GM18517 (cell line): ENCODE measurements around the gene INTS4.
"Not testable (repeated sequence)": the region's sequence is repeated elsewhere in the genome, so short reads cannot be mapped to it uniquely, and the experiment has no call there.

ENCODE experiments used
- ATAC-seq: cut with Tn5 transposase; IDR thresholded peaks from one replicate; pipeline ENCODE4 v1.9.1; 2021; ENCODE audit warnings: mild to moderate bottlenecking, moderate library complexity; ENCODE audit not compliant: unreplicated experiment

The INTS4 gene

GRCh38 chr11:77958583-77959177 lies 35.8 kb downstream of the INTS4 start:
- not testable (repeated sequence) for ATAC-seq

GRCh38 chr11:77943296-77943695 lies 51.2 kb downstream of the INTS4 start:
- ATAC-seq, result not testable (repeated sequence)

GRCh38 chr11:77942465-77942864 lies 52.0 kb downstream of the INTS4 start:
- ATAC-seq, result not testable (repeated sequence)

- not testable (repeated sequence) for ATAC-seq
Observed at GRCh38 chr11:77933596-77933995, 60.9 kb downstream of the INTS4 start.

- ATAC-seq, result not testable (repeated sequence)
Observed at GRCh38 chr11:77930334-77931208, 63.9 kb downstream of the INTS4 start.

GRCh38 chr11:77917713-77918112 lies 76.8 kb downstream of the INTS4 start:
- not testable (repeated sequence) for ATAC-seq

- ATAC-seq, result not testable (repeated sequence)
Observed at GRCh38 chr11:77914307-77914791, 80.1 kb downstream of the INTS4 start.

GRCh38 chr11:77913608-77914306 lies 80.7 kb downstream of the INTS4 start:
- ATAC-seq, result not testable (repeated sequence)

GRCh38 chr11:77910828-77911227 lies 83.6 kb downstream of the INTS4 start:
- ATAC-seq, result not testable (repeated sequence)

GRCh38 chr11:77909277-77909676 lies 85.2 kb downstream of the INTS4 start:
- ATAC-seq, result no peak

- ATAC-seq, result no peak
Observed at GRCh38 chr11:77908835-77909234, 85.6 kb downstream of the INTS4 start.

GRCh38 chr11:77894949-77895348 lies 99.5 kb downstream of the INTS4 start:
- not testable (repeated sequence) for ATAC-seq

GRCh38 chr11:77891703-77892102 lies 102.8 kb downstream of the INTS4 start:
- not testable (repeated sequence) for ATAC-seq

- ATAC-seq, result not testable (repeated sequence)
Observed at GRCh38 chr11:77891256-77891655, 103.2 kb downstream of the INTS4 start.

GRCh38 chr11:77890619-77891056 lies 103.8 kb downstream of the INTS4 start:
- not testable (repeated sequence) for ATAC-seq

GRCh38 chr11:77890100-77890614 lies 104.3 kb downstream of the INTS4 start:
- ATAC-seq, result not testable (repeated sequence)

GRCh38 chr11:77889045-77889444 lies 105.4 kb downstream of the INTS4 start:
- ATAC-seq, result not testable (repeated sequence)

GRCh38 chr11:77886401-77886800 lies 108.1 kb downstream of the INTS4 start:
- no peak for ATAC-seq

- ATAC-seq, result no peak
Observed at GRCh38 chr11:77884829-77885190, 109.7 kb downstream of the INTS4 start.

GRCh38 chr11:77884186-77884828 lies 110.2 kb downstream of the INTS4 start:
- ATAC-seq, result no peak

GRCh38 chr11:77883775-77884174 lies 110.7 kb downstream of the INTS4 start:
- no peak for ATAC-seq
